RWPE1 (cell line): ENCODE measurements around the gene LMO3.
"Not testable (repeated sequence)": the region's sequence is repeated elsewhere in the genome, so short reads cannot be mapped to it uniquely, and the experiment has no call there.

Experiments used
- CTCF ChIA-PET: fragments of 350-600 bp; sonication (Branson Sonifier 250); formaldehyde crosslinking; extraction: SDS; loops from one replicate; lab custom pipeline; 2021; lab: Yijun Ruan, JAX
- POLR2A ChIA-PET: fragments of 400-600 bp; formaldehyde crosslinking; extraction: SDS; loops from one replicate; lab custom pipeline; 2020; ENCODE audit warnings: antibody characterized with exemption; ENCODE audit not compliant: low non-redundant PET; lab: Yijun Ruan, JAX
- DNase-seq: peaks from one replicate; pipeline ENCODE4 v3.0.0; 2012; ENCODE audit warnings: low spot score
- H3K27ac ChIP-seq: fragments of 450-650 bp; 2 replicates; pipeline ENCODE4 v1.5.1; 2017
- CTCF ChIP-seq: fragments of 450-650 bp; conservative IDR thresholded peaks from 2 replicates; pipeline ENCODE4 v1.5.1; 2017; ENCODE audit warnings: low read depth, mild to moderate bottlenecking

LMO3 gene

DNA sequence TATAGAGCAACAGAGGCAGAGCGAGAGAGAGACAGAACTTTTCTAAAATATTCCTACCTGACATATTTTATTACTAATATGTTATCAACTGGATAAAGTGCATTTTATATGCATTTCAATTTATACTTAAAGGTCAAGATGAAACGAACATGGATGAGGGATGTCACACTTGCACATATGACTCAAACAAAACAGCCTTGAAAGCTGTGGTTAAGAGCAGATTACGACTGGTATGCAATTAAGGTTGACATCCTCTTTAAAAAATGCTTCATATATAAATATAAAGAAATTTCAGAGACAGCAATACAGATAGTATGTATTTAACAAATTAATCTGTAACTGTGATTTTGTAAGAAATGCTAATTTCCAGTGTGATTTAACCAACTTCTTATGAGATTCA, 52.5 kb downstream of the LMO3 start:
- POLR2A ChIA-PET: no interaction called here
- CTCF ChIA-PET: no interaction called here
- no peak for TF ChIP-seq CTCF
- no peak for DNase-seq
- H3K27ac ChIP-seq: no peak overlapping the region

DNA sequence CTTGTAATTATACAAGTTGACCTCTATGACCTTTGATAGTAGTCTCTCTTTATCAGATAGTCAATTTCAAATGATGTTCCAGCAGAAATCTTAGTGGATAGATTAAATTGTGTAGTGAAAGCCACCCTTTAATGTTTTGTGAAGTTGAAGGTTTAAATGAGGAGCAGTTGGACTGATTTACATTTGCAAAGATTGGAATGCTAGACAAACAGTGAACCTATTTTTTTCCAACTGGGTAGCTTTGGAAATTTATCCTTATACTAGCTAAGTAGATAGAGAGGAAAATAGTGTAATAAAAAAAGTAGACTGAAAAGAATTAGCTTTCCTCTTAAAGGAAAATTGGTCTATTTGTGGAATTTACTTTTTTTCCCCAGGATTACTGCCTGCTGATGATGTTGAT, 53.7 kb downstream of the LMO3 start:
- DNase-seq: no peak
- ChIA-PET POLR2A (no interaction called here), CTCF (no interaction called here)
- no peak overlapping the region for H3K27ac ChIP-seq
- TF ChIP-seq CTCF: no peak

DNA sequence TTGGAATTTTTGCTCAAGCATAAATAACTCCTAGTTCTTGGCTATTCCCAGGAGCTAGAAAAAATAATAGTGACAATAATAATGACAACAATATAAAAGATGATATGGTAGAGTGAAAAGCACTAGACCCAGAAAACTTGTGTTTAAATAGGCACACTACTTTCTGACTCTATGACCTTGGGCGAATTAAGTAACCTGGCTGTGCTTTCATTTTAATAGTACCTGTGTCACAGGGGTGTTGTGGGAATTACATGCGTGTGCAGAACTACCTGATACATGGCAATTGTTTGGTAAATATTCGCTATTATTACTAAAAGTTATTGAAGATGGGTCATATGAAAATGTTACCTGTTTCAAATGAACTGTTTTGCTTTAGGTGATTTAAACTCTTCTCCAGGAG, 60.1 kb downstream of the LMO3 start:
- POLR2A ChIA-PET: no interaction called here
- CTCF ChIA-PET: no interaction called here
- no peak for TF ChIP-seq CTCF

GRCh38 chr12:16542586-16542985, 63.4 kb downstream of the LMO3 start:
- ChIA-PET POLR2A (no interaction called here), CTCF (no interaction called here)
- H3K27ac ChIP-seq: no peak overlapping the region
- no peak for DNase-seq
- no peak for TF ChIP-seq CTCF

More for the DNA sequence above, 60.1 kb downstream of the LMO3 start:
- DNase-seq: no peak
- H3K27ac ChIP-seq: no peak overlapping the region

GRCh38 chr12:16537652-16538051, 68.3 kb downstream of the LMO3 start:
- CTCF ChIA-PET: interaction anchor here (0.7 kb wide), 1 partner anchor 1500 kb away, joined by 3 read pairs; no protein-coding TSS in a partner anchor
- DNase-seq, POLR2A ChIA-PET, H3K27ac ChIP-seq: not testable (repeated sequence)

DNA sequence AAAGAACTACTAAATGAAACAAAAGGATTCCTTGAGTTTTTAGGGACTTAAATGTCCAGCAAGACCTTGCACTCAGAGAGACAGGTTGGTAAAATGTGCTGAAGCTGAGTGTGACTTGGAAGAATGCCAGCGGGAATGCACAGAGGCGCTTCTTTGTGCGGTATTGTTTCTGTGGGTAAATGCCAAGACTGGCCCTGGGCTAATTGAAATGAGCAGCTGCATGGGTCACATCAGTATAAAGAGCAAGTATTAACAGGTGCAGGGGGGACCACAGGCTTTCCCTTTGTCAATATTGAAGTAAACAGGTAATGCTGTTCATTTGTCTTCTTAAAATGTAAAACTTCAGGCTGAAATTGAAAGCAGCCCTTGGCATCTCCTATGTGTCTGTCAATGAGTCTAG, 74.3 kb downstream of the LMO3 start:
- CTCF ChIA-PET: no interaction called here
- peak; percentile 7 for DNase-seq
- POLR2A ChIA-PET: no interaction called here
- no peak for TF ChIP-seq CTCF
- H3K27ac ChIP-seq: no peak overlapping the region

- H3K27ac ChIP-seq: no peak overlapping the region
- CTCF ChIA-PET: no interaction called here
- POLR2A ChIA-PET: no interaction called here
- DNase-seq: no peak
- TF ChIP-seq CTCF: no peak
These were observed 75.6 kb downstream of the LMO3 start for GRCh38 chr12:16530268-16530850.
